ENCODE measurements around the gene RNF157.
"Not testable (repeated sequence)": the region's sequence is repeated elsewhere in the genome, so short reads cannot be mapped to it uniquely, and the experiment has no call there.

RNF157 gene

DNA sequence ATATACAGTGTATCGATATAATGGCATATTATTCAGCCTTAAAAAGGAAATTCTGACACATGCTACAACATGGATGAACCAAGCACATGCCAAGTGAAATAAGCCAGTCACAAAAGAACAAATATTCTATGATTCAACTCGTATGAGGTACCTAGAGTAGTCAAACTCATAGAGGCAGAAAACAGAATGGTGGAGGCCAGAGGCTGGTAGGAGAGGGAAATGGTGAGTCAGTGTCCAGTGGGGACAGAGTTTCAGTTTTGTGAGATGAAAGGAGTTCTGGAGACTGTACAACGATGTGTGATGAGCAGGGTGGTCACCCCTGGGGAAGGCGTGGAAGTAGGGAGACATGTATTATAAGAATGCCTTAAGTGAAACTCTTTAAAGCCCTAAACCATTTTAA lies 39.9 kb downstream of the RNF157 start:
- no peak overlapping the region for H3K4me3 ChIP-seq (ENCODE audit: low read length)
- no peak for DNase-seq (ENCODE audit: low read depth, low spot score)

DNA sequence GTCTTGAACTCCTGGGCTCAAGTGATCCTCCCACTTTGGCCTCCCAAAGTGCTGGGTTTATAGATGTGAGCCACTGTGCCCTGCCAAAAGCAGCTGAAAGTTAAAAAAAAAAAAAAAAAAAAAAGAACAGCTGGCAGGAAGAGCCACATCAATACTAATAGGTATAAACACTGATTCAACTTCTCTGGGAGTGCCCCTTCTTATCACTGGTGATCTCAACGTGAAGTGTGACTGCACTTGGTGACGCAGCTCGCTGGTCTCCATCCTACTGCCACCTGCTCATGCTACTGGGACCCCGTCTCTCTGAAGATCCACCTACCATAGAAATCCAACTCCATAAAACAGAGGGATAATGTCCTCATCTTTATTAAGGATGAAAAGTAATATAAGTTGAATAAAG lies 40.8 kb downstream of the RNF157 start:
- DNase-seq (ENCODE audit: low read depth, low spot score) = peak; percentile 56

DNA sequence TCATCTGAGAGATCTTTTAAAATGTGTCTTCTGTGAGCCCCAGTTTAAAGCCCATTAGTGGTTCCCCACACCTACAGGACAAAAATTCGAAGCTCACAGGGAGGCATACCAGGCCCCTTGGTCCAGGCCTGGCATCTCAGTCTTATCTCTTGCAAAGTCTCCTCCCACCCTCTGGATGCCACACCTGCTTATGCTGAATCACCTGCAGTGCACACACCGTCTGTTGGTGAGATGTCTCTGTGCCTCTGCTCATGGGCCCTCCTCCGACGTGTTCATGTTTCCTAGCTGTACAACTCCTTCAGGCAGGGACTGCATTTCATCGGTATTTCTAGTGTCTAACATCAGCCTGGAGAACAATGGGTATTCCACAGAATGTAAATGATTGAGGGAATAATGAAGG lies 41.6 kb downstream of the RNF157 start:
- H3K4me3 ChIP-seq (ENCODE audit: low read length) = no peak overlapping the region
- DNase-seq (ENCODE audit: low read depth, low spot score) = no peak

More for the DNA sequence above, 40.8 kb downstream of the RNF157 start:
- H3K4me3 ChIP-seq (ENCODE audit: low read length) = no peak overlapping the region

DNA sequence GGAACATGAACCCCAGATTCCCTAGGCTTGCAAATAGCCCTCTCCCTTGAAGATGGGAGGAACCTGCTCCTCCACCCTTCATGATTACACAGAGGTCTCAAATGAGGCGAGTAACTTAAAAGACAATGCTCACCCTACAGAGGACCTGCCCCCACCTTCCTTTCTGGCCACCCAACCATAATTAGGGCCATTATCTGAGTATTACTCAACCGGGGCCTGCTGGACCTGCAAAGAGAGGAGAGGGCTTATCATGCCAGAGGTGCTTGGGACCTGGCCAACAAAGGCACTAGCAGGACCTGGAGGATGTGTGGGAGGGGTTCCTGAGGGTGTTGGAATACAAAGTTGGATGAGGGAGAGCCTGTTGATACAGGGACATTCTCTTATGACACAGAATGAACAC lies 42.4 kb downstream of the RNF157 start:
- H3K4me3 ChIP-seq (ENCODE audit: low read length) = no peak overlapping the region
- DNase-seq (ENCODE audit: low read depth, low spot score) = no peak

DNA sequence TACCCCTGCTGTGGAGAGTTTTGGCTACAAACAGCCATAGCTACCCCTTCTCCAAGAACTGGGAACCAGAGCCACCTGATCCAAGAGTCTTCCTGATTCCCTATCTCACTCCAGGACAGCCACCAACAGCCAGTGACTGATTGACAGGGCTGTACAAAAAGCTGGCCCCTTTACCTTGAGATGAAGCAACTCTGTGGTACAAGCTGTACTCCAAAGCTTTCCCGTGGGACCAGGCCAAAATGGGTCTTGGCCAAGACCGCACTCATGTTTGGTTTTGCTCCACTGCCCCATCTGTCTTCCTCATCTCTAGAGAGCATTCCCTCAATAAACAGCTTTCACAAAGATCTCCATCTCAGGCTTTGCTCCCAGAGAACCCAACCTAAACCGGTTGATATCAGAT lies 43.6 kb downstream of the RNF157 start:
- DNase-seq (ENCODE audit: low read depth, low spot score) = no peak
- no peak overlapping the region for H3K4me3 ChIP-seq (ENCODE audit: low read length)

DNA sequence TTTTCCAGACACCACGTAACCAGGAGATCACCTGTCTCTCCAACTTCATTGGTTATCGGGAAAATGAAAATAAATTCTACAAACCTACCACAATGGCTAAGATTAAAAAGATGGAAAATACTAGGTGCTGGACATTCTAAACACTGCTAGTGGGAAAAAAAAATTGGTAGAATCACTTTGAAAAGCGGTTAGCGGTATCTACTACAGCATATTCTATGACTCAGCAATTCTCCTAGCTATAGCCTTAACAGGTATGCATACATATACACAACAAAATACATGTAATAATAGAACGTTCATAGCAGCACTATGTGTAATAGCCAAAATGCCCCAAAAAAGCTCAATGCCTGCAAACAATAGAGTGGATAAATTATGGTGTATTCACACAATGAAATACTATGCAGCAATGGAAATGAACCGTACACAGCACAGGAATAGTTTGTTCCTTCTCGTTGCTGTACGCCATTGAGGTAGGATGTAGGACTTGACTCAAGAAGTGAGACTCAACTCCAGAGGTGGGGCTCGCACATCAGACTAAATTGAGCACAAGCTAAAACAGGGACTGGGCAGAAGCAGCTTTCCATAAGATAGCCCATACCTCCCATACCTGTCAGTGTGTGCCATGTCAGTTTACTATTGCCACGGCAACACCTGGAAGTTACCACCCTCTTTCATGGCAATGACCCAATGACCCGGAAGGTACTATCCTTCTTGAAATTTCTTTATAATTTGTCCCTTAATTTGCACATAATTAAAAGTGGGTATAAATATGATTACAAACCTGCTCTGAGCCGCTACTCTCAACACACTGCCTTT lies 44.8 kb downstream of the RNF157 start:
- H3K4me3 ChIP-seq (ENCODE audit: low read length) = no peak overlapping the region
- DNase-seq (ENCODE audit: low read depth, low spot score) = no peak

DNA sequence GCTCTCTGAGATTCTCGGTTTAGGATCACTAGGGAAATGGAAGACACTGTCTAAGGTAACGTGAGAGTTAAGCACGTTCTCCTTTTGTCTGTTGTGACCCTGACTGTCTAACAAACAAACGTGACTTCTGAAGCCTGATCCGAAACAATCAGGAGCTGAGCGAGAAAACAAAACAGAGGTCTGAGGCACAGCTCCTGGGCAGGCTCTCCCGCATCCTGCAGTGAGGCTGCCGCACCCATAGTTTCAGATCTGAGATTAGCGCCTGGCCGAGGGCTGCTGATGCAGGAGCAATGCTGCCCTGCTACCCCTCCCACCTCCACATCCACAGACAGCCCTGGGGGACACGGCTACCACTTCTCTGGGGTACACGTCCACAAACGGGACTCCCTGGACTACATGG lies 46.7 kb downstream of the RNF157 start:
- no peak for DNase-seq (ENCODE audit: low read depth, low spot score)
- H3K4me3 ChIP-seq (ENCODE audit: low read length) = no peak overlapping the region

DNA sequence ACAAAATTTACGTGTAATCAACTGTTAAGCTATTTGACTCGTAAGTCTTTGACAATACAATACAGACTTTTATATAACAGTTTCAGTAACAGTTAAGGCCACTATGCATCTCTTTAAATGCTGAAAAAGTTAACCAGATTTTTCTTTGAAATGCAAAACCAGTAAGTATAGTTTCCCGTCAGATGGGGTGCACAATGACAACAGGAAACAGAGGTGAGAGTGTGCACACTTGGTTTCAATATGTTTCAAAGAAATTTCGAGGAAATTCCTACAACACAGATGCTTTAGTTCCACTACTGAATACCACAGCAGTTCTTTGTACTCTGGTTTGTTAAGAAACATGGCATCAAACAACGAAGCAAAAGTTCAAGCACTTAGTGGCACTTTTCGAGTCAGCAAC lies 48.4 kb downstream of the RNF157 start:
- peak; percentile 93 for DNase-seq (ENCODE audit: low read depth, low spot score)

DNA sequence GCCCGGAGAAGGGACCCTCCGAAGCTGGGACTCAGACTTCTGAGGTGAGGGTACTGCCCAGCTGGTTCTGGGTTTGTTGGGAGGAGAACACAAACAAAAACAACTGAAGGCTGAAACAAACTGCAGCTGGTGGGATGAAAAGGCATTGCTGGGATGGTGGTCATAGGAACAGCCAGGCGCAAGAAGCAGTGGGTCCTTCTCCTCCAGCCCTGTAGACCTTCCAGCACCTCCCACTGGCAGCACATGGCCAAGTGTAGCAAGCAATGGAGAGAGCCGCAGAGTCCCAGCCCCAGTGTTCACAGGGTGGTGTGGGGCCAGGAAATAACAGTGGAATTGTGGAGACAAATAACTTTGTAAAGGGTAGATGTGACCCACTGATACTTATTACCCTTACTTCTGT lies 50.6 kb downstream of the RNF157 start:
- no peak for DNase-seq (ENCODE audit: low read depth, low spot score)
- no peak overlapping the region for H3K4me3 ChIP-seq (ENCODE audit: low read length)

More for the DNA sequence above, 48.4 kb downstream of the RNF157 start:
- peak overlapping the region; percentile 24 for H3K4me3 ChIP-seq (ENCODE audit: low read length)

DNA sequence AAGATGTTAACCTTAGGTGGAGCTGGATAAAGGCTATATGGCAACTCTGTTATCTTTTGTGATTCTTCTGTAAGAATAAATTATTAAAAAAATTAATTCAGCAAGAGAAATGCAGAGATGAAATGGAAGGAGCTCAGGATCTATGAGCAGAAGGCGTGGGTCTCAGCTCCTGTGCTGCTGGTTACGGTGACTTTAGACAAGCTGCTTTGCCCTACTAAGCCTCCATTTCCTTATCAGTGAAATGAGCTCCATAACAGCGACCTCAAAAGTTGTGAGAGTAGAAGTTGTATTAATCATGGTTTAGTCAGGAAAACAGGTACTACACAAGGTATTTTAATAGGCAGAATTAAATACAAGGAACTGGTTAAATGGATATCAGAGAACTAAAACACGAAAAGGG lies 51.0 kb downstream of the RNF157 start:
- no peak overlapping the region for H3K4me3 ChIP-seq (ENCODE audit: low read length)
- DNase-seq (ENCODE audit: low read depth, low spot score) = no peak

DNA sequence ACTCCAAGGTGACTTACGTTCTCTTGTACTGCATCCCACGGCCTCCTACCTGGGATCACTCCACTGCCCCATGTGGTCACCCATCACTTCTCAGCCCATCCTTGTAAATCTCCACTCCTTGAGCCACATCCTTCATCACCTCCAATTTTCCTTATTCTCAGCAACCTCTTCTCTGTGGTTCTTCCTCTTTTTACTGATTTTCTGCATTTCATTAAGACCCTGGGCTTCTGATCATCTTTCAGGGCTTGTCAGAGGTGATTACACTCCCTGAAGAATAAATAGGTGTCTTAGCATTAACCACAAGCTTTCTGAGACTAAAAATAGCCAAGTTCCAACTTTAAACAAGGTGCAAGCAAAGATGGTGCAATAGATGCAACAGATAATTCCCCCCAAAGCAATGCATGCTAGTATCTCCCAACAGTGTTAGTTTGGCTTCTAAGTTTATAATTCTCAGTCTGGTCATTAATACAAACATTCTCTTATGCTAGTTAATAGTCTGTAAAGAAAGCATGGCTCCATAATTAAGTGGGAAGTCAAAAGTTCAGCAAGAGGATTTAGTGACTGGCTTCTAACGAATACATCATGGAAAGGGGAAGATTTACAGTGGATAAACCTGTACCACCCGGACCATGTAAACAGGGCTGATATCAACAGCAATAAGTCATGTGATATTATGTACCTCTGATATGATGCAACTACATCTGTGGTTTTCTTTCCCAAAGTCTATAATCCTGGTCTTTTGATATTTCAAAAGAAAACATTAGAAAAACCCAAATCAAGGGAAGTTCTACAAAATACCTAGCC lies 51.9 kb downstream of the RNF157 start:
- DNase-seq (ENCODE audit: low read depth, low spot score) = no peak
- H3K4me3 ChIP-seq (ENCODE audit: low read length) = no peak overlapping the region

DNA sequence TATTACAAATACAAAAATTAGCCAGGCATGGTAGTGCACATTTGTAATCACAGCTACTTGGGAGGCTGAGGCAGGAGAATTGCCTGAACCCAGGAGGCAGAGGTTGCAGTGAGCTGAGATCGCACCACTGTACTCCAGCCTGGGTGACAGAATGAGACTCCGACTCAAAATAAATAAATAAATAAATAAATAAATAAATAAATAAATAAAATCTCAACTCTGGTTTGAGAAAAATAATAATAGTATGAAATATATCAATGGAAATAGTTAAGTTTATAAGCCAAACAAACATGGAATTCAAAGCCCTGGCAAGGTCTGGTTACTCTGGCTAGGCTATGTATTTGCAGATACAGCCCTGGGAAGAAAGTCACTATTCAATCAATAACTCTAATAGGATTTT lies 53.5 kb downstream of the RNF157 start:
- not testable (repeated sequence) for DNase-seq (ENCODE audit: low read depth, low spot score); H3K4me3 ChIP-seq (ENCODE audit: low read length)

DNA sequence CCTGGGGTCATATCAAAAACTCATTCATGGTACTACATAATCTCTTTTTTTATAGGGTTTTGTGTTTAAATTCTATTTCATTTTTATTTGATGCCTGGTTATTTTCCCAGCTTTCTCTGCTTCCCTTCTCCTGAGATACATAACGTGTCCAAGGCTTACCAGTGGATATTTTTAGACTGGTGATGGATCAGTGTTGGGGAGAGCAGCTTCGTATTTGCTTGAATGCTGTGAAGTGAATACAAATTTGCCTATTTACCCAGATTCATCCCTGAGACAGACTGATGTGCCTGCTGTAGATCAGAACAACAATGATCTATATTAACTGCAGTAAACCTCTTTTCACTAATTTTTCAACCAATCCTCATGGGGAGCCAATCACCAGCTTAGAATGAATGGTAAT lies 56.0 kb downstream of the RNF157 start:
- no peak overlapping the region for H3K4me3 ChIP-seq (ENCODE audit: low read length)
- no peak for DNase-seq (ENCODE audit: low read depth, low spot score)

DNA sequence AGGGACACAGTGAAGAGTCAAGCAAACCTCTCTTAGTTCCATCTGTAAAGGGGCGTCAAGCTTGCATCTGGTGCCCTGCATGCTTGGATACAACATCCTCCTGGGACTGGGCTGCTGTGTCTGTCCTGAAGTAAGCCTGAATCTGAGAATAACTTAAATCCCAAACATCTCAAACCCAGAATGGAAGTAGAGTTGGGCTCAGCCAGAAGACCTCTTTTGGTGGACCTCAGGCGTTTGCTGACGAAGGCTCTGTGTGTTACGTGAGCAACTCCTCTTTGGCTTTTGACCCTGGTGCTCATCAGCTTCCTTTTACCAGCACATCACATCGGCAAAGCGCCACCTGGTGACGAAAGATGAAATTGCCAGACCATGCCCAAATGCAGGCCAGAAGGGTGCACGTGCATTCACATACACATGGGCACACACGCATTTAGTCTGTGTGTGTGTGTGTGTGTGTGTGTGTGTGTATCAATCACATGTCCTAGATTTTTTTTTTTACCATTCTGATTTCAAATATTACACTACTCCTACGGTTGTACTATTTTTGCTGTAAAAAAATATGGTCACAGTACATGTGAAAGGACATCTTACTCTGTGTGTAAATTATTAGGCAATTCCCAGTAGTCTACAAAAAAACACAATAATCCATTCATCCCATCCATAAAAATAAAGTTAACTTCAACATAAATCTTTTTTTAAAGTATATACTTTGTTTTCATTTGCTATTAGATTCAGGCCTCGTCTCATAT lies 58.1 kb downstream of the RNF157 start:
- peak; percentile 96 for DNase-seq (ENCODE audit: low read depth, low spot score)
- no peak overlapping the region for H3K4me3 ChIP-seq (ENCODE audit: low read length)

DNA sequence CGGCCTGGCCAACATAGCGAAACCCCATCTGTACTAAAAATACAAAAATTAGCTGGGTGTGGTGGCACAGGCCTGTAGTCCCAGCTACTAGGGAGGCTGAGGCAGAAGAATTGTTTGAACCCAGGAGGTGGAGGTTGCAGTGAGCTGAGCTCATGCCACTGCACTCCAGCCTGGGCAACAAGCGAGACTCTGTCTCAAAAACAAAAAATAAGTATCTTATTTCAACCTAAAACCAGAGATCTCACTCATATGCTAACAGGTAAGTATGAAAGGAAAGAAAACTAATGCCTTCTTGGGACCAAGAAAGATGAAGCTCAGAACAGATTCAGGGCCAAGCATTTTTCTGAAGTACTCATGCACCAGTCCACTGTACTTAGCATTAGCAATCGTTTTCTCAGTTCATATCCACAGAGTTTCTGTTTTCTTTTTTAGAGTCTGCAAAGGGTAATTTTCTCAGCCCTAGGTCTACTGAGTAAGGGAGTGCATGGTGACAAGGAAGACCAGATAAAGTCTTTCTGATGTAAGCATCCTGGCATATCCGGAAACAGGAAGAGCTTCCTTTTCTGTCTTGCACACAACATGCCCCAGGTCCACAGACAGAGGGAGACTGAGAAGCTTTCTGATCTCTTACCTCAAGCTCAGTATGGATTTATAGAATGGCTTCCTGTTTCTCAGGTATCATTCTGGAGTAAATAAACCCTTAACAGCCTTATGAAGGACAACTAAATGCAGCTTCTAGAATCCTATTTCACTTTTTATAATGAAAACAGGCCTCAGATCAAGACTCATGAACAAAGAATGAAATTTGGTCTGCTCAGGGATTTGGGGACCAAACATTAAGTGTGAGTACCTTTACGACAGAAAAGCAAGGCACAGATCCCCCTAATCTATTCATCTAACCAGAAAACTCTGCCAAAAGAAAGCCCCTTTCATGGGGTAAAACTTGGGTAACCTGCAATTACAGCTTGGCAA lies 60.5 kb downstream of the RNF157 start:
- H3K4me3 ChIP-seq (ENCODE audit: low read length) = no peak overlapping the region
- peak; percentile 91 for DNase-seq (ENCODE audit: low read depth, low spot score)

DNA sequence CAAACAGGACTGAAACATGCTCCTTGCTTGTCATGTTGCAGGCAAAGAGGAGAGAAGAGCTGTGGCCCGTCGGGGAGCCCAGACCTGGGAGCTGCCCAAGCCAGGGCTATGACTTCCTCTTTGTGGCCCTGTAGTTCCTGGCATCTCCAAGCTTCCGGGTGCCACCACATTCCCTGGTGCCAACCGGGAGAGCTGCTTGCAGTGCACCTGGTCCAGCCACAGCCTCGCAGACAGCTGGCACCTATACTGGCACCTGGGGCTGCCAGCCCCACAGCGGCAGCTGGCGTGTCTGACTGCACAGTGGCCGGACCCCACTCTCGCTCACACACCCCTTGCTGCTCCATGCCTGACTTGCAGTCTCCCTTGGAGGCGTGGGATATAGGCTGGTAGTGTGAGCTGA lies 62.2 kb downstream of the RNF157 start:
- no peak for DNase-seq (ENCODE audit: low read depth, low spot score)
- no peak overlapping the region for H3K4me3 ChIP-seq (ENCODE audit: low read length)

DNA sequence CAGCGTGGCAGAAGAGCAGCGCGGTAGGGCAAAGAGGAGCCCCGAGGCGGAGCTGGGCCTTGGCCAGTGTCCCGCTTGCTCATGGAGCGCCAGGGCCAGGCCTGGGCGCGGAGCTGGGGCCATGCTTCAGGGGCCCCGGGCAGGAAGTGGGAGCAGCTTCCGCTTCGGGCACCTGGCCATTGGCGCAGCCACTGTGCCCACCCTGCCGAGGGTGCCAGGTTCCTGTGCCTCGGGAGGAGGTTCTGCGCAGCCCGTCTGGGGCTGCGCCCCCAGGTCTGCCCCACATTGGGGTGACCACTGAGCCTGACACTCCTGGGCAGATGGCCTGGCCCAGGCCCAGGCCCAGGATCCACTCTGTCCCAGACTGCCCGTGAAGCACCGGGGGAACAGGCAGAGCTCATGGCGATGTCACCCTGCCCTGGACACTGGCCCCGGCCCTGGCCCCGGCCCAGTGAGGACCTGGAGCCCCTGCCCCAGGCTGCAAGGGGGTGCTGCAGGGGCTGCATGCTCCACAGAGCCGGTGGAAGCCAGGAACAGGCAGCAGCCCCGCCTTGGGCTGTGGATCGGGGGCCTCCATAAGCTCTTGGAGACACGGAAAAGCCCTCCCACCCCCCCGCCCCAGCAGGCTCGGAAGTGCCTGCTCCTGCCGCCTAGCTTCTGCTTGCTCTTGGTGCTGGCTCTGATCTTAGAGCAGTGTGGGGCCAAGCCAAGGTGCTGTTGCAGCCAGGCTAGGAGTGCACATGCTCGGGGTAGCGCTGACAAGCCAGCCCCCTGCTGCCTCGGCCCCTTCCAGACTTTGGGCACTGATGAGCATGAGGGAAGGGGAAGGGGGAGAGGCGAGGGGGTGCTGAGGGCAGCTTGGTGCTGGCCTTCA lies 63.4 kb downstream of the RNF157 start:
- H3K4me3 ChIP-seq (ENCODE audit: low read length) = no peak overlapping the region
- DNase-seq (ENCODE audit: low read depth, low spot score) = no peak

DNA sequence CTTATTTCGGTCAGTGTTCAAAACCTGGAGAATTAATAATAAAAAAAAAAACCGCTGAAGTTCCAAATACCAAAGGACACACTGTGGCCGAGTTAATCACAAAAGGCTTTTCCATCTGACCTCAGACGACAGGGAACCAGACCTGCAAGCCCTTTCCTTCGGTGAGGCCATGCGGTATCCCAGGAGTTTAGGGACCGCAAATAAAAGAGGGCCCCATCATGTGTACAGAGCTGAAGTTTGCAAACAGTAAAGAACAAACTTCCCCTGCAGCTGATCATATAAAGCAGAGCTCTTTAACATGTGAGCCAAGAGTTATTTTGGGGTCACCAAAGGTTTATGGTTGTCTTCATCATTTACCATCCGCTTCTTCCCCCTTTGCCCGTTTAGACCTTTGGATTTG lies 66.3 kb downstream of the RNF157 start:
- no peak overlapping the region for H3K4me3 ChIP-seq (ENCODE audit: low read length)
- no peak for DNase-seq (ENCODE audit: low read depth, low spot score)

Measured in Jurkat, Clone E6-1 (cell line).